GM10266 (cell line): ENCODE measurements around the gene TMEM63C.

Source experiments
- DNase-seq: peaks from one replicate; pipeline ENCODE4 v3.0.0; 2012; ENCODE audit errors: extremely low spot score
- CTCF ChIP-seq: IDR thresholded peaks from 2 replicates; pipeline ENCODE4 v1.5.1; 2012; ENCODE audit warnings: mild to moderate bottlenecking, low read depth; ENCODE audit not compliant: control insufficient read depth, insufficient read depth; ENCODE audit errors: missing control alignments

TMEM63C gene

GRCh38 chr14:77290705-77291104 is 109.1 kb downstream of the TMEM63C start:
- TF ChIP-seq CTCF, result no peak

GRCh38 chr14:77296155-77296554 is 114.6 kb downstream of the TMEM63C start:
- TF ChIP-seq CTCF, result no peak
- no peak for DNase-seq

More at GRCh38 chr14:77290705-77291104, 109.1 kb downstream of the TMEM63C start:
- no peak for DNase-seq

- TF ChIP-seq CTCF, result no peak
- no peak for DNase-seq
Observed at GRCh38 chr14:77296906-77297305, 115.3 kb downstream of the TMEM63C start.

- TF ChIP-seq CTCF, result no peak
- no peak for DNase-seq
Observed at GRCh38 chr14:77299771-77300170, 118.2 kb downstream of the TMEM63C start.

GRCh38 chr14:77301103-77301502 is 119.5 kb downstream of the TMEM63C start:
- TF ChIP-seq CTCF, result peak; percentile 75
- peak; percentile 50 for DNase-seq

GRCh38 chr14:77302926-77303325 is 121.3 kb downstream of the TMEM63C start:
- TF ChIP-seq CTCF, result no peak
- peak; percentile 25 for DNase-seq

- no peak for DNase-seq
- TF ChIP-seq CTCF, result no peak
Observed at GRCh38 chr14:77303417-77304156, 122.0 kb downstream of the TMEM63C start.
